Fibroblast of the conjunctiva (primary cell): ENCODE data around the gene PNPO.

Source experiments
- DNase-seq: peaks from one replicate; pipeline ENCODE4 v3.0.0-alpha.2; 2010; ENCODE audit warnings: low read depth

The PNPO gene

DNA sequence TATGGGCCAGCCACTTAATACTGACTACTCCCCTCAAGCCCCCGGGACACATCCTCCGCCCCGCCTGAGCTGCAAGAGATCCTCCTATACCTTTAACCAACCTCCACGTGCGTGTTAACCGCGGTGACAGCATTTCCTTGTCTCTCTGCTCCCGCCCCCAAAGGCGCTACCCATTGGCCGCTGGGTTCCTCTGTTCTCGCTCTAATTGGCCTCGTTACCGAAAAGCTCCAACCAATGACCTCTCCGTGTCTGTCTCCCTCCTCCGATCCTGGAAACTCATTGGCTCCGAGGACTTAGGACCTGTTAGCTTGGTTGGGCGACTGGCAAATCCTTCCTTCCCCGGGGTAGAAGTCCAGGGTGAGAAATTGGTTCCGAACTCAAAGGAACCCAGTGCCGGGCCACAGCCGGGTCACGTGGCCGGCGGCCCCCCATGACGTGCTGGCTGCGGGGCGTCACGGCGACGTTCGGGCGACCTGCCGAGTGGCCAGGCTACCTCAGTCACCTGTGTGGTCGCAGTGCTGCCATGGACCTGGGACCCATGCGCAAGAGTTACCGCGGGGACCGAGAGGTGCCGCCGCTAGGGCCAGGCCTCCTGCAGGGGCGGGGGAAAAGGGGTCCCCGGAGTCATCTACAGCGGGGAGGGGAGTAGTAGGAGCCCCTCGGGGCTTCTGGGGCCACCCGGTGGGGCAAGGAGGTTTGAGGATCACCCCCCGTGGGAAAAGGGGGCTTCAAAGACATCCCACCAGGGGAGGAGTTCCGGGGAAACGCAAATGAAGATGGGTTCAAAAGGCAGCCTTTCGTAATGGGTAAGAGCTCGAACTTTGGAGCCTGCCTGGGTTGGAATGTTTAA, at the start of gene PNPO:
PNPO (plus strand) TSS at position 326 of the 850 bp plus-strand sequence; CDS start at position 431, 105 bp downstream.
- DNase-seq = peak; percentile 95

DNA sequence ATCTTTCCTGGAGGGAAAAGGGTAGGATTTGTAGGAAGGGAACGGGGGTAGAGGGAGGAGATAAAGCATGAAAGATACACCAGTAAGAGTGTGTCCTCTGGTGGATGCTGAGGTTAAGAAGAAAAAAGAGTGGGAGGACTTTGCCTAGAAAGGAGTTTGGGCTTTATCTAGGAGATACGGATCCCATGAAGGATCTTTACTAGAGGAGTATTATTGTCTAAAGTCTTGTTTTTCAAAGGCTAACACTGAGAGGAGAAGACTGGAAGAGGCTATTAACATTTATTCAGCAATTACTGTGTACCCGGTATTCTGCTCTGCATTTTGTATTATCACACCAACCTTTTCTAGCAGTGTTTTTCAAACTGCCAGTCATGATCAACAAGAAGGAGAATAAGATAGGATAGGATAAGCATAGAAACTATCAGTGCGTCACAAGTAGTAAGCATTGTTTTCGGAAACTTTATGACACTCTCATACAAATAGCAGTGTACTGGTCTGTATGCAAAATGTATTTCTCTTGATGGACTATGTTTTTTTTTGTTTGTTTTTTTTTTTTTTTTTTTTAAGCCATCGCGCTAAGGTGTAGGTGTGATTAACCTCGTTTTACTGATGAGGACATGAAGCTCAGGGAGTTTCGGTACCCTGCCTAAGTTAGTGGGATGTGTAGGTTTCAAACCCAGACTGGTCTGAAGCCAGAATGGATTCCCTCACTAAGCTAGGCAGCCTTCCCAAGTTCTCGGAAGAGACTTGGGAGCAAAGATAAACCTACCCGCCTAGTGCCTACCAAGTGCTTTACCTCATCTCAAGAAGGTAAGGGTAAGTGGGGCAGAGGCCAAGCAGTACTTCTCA, 46.6 kb upstream of the PNPO start:
- DNase-seq = no peak

DNA sequence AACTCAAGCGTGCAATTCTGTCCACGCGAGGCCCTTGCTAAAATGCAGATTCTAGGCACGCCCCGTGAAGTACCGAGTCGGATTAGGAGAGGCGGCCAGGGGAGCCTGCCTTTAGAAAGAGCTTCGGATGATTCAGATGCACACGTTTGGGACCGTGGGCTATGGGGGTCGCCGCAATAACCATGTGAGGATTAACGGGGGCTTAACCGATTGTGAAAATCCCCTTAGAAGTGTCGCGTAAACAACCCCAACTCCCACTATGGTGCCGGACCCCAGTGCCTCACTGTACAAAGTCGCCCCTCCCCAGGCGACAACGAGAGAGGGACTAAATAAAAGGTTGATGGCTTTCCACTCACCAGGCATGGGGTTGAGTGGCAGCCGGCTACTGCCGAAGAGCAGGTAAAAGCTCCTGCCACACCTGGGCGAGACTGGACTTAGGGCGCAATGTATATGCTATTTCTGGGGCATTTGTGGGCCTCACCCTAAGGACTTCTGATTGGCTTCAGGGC, 46.0 kb upstream of the PNPO start:
- DNase-seq = no peak

DNA sequence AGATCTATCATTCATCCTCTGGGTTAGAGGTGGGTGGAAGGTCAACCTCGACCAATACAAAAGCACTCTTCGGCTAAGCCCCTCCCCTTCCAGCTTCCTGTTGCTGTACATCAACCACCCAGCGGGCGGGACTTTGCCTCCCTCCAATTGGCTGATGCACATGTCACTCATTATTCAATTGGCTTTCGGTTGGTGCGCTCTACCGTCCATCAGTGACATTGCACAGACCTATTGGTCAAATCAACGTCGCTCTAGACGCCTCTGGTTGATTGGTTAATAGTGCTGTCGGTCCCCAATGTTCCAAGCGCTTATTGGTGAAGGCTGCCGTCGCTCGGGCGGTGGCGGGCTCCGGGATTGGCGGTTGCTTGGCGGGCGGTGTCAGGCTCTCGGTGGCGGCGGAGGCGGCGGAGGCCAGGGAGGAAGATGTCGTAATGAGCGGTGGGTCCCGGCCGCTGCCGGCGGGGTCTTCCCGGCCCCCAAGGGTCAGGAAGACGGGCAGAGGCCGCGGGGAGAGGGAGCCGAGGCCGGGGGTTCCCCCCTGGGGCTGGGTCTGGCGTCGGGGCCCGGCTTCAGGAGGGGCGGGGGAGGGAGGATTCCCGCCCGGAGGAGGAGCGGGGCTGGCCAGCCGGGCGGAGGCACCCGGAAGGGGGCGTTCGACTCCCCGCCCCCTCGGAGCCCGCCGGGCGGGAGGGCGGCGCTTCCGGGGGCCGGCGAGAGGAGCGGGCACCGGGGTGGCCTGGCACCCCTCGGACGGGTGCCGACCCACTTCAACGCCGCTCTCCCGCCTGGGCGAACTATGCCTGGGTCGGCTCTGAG, 45.3 kb upstream of the PNPO start, which contains the start of gene SP2:
SP2 (plus strand) TSS at position 381 of the 816 bp plus-strand sequence; CDS start at position 432, 51 bp downstream.
- peak; percentile 100 for DNase-seq

DNA sequence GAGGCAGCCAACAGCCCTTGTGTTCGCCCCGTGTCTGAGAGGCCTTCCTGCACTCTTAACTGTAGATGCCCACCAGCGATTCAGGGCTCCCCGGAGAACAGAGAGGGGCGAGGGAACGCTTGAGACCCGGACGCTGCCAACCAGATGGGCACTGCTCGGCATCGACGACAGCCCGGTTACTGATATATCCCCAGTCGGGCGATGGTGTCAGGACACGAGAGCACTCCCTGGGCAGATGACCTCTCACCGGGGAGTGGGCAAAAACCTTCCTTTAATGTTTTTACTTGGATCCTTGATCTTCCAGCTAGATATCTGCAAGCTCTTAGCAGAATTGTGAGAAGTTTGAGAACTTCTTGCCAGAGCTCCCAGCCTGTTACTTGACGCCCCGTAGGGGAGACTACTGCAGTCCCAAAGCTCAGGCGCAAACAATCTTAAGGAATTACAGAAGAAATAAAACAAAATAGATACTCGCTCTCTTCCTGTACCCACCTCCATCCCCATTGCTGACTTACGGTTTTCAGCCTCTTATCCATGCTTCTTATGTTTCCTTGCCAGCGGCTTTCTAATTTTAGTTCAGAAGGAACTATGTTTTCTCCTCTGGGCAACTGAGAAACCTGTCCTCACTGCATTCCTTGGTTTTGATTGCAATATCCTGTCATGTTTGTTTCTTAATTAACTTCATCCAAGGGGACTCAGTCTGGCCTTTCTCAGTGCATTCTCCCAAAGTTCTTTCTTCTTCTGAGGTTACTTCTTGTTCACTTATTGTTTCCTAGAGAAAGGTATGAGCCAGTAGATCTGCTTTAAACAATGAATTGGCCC, 44.5 kb upstream of the PNPO start:
- no peak for DNase-seq

DNA sequence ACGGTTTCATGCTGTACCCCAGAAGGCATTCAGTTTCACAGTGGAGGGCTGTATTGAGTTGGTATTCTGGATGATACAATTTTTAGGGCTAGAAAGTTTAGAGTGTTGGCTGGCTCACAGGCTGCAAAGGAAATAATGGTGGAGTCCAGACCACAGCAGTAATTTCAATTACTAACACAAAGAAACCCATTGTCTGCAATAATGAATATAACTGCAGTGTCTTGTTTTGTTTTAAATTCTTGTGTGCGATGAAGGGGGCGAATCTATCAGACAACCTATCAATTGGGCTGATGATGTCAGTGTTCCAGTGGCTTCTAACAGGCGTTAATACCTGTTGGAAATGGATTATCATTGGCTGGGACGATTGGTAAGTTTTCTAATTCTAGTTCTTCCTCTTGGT, 43.8 kb upstream of the PNPO start:
- DNase-seq = no peak

DNA sequence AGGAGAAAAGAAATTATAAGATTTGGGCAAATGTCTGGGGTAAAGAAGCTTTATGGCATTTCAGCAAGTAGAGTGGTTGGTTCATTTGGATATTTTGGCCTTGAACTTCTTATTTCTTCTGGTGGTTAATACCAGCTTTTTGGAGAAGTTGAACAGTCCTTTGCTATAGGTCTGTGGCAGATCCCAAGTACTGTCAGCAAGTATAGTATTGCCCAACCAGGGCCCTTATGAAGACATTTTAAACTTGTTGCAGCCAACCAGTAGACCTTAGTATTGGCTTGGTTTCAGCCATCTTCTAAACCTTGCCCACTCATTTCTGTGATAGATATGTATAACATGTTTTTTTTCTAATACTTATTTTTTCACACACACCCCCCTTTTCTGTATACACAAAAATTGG, 43.1 kb upstream of the PNPO start:
- no peak for DNase-seq

DNA sequence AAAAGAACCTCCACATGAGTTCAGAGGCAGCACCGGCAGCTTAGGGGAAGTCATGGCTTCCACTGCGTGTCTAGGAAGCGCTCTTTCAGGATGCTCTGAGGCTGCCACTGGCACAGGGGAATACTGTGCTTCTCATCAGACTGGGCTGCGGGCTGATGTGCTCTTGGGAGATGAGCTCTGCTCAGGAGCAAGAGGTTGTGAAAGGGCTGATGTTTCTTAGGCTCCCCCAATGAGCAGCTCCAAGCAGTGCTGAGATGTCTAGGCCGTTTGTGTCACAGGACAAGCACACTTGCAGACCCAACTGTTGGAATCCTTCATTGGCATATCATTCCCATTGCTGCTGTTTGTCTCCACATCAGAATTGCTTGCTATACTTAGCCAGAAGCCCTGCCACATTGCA, 41.7 kb upstream of the PNPO start:
- no peak for DNase-seq

DNA sequence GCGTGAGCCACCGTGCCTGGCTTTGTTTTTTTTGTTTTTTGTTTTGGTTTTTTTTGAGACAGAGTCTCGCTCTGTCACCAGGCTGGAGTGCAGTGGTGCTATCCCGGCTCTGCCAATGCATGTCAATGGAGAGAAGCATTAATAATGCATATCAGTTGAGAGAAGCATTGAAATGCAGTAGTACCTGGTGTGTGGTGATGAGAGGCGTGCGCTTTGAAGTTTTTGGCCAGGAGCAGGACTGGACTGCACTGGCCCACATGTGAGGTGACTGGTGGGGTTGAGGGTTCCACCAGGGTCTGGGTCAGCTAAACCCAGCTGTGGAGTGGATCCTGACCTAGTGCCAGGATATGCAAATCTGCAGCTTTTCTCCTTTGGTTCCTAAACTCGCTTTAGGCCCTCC, 39.9 kb upstream of the PNPO start:
- DNase-seq = no peak

DNA sequence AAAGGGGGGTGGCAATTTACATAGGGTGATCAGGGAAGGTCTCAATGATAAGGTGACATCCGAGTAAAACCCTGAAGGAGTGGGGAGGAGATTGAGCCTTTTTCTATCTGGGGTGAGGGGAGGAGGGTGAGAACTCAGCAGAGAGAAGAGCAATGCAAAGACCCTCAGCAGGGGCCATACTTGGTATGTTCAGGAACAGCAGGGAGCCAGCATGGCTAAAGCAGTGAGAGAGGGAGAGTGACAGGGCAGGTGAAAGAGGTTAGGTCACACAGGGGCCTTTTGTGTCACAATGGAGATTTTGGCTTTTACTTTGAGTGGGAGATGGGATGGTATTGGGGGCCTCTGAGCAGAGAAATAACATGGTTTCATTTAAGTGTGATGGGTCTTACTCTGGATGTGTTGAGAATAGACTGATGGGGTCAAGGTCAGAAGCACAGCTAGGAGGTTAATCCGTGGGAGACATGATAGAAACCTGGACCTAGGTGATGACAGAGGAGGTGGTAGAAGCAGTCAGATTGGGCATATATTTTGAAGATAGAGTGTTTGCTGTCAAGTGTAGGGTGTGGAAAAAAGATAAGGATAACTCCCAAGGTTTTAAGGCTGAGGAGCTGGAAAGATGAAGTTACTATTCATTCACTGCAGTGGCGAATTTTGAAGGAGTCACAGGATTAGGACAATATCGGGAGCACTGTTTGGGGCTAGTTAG, 39.2 kb upstream of the PNPO start:
- no peak for DNase-seq

DNA sequence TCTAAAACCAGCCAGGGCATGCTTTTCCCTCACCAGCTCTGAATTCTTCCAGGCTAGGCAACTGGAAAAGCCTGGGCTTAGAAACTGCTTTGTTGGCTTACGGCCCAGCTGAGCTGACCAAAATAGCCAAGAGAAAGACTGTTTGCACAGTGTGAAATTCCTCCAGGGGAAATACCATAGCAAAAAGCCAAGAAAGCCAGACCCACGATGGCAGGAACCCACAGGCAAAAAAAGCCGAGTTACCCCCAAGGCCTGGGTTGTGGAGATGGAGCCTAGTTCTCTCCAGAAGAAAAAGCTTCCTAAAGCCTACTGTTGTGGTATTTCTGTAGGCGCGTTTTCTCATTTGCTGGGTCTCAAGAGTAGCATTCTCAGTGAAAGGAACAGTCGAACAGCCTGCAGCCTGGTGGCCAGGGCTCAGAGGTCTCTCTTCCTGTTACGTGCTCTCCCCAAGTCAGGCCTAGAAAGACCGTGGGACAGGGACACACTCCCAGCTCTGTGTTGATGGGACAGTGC, 36.1 kb upstream of the PNPO start:
- peak; percentile 50 for DNase-seq

DNA sequence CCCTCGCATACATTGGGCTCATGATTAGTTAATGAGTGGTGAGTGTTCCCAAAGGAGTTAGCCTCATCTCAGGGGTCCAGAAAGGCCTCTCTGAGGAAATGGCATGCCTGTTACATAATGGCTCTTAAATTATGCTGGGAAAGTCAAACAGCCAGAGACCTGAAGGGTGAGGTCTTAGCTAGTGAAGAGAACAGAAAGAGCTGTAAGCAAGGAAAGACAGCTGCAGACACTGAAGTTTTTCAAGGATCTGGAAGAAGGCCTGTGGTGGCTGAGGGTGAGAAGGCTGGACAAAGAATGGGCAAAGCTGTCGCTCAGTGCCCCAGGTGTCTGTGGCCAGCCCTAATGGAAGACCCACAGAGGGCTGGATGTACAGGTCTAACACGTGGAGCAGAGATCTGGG, 34.9 kb upstream of the PNPO start:
- DNase-seq = no peak

DNA sequence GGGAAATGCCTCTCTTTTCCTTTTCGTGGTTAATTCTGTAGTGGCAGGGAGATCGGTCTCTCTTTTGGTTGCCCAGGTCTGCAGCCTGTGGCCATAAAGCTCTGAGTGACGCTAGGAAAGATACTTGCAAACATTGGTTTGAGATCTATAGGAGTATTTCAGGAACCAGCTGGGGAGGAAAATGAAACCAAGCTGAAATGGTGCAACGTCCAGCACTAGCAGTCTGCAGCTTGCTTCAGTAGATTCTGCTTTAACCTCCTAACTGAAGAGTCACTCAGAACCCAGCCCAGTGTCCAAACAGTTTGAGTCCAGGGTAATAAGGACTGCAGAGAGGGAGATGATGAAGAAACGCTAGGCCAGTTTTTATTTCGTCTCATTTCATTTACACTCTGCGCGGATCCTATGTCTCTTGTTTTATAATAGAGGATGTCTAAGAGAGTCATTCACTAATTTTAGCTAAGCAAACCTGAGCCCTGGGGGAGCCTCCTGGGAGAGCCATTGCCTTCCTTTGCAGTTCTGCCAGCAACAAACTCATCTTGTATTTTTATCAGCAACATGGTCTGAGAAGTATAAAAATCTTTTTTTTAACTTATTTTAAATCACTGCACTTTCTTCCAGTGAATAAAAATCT, 33.3 kb upstream of the PNPO start:
- no peak for DNase-seq

DNA sequence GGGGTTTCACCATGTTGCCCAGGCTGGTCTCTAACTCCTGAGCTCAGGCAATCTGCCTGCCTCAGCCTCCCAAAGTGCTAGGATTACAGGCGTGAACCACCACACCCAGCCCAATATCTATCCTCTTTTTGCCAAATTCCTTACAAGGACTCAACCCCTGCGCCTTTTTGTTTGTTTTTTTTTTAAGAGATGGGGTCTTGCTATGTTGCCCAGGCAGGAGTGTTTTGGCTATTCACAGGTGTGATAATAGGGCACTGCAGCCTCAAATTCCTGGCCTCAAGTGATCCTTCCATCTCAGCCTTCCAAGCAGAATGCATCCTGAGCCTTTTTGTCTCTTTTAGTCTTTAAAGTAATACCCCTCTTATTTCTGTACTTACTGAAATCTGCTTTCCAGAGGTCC, 28.3 kb upstream of the PNPO start:
- no peak for DNase-seq

DNA sequence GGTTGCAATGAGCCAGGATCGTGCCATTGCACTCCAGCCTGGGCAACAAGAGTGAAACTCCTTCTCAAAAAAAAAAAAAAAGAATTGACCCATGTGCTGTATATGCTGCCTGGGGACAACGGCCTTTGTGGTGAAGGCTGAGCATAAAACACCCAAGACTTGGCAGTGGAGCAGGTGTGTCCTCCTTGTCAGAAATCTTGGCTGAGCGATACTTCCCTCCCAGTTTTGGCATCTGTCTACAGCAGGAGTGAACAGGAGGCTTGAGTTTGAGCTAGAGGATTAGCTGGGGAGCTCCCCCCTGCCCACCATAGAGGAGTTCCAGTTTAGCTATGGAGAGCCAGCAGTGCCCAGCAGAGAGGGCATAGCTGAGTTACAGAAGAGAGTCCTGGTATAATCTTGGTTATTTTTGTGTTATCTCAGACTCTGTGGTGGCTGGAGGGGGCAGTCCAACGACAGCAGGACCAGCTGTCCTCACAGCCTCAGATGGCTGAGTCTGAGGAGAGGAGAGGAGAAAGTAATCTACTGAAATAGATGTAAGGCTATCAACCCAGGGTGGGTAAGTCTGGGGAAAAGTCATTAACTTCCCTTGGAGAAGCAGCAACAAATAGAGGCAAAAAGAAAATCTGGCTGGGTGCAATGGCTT, 26.9 kb upstream of the PNPO start:
- DNase-seq = no peak

DNA sequence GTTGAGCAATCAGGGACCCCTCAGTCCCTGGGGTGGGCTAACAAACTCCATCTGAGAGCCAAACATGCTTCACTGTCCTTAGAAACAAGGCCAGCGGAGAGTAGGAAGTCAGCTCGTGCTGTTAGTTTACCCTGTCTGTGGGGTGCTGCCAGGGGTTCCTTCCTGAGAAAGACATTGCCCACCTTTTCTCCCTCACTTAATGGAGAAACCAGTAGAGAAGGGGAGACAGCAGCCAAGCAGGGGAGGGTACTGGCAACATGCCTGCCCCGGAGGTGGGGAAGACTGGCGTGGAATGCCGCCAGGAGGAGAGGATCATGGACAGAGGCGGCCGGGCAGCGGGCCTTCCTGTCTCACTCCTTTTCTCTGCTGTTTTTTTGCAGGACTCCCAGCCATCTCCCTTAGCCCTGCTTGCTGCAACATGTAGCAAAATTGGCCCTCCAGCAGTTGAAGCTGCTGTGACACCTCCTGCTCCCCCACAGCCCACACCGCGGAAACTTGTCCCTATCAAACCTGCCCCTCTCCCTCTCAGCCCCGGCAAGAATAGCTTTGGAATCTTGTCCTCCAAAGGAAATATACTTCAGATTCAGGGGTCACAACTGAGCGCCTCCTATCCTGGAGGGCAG, 25.5 kb upstream of the PNPO start:
- DNase-seq = no peak

DNA sequence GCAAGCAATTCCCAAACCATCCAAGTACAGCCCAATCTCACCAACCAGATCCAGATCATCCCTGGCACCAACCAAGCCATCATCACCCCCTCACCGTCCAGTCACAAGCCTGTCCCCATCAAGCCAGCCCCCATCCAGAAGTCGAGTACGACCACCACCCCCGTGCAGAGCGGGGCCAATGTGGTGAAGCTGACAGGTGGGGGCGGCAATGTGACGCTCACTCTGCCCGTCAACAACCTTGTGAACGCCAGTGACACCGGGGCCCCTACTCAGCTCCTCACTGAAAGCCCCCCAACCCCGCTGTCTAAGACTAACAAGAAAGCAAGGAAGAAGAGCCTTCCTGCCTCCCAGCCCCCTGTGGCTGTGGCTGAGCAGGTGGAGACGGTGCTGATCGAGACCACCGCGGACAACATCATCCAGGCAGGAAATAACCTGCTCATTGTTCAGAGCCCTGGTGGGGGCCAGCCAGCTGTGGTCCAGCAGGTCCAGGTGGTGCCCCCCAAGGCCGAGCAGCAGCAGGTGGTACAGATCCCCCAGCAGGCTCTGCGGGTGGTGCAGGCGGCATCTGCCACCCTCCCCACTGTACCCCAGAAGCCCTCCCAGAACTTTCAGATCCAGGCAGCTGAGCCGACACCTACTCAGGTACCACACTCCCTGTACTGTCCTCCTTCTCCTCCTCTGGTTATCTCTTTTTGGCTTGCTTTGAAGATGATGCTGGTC, 24.7 kb upstream of the PNPO start:
- no peak for DNase-seq

DNA sequence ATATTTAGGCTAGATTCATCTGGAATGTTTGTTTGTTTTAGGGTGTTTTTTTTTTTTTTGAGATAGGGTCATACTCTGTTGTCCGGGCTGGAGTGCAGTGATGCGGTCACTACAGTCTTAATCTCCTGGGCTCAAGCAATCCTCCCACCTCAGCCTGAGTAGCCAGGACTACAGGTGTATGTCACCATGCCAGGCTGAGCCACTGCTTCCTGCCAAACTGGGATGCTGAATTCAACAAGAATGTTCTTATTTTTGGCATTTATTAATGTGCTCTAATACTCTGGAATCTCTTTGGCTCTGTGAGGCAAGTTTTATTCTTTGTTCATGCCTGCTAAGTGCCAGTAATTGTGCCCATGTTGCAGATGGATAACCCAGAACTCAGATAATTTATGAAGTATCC, 23.8 kb upstream of the PNPO start:
- no peak for DNase-seq
